Lung (tissue), 16 donors: Measurements from ENCODE around the gene WDR86. TPM values are rescaled to one million over a fixed set of nuclear protein-coding genes. Genes with fewer than 3 reads are reported as not detected.

Source experiments
- ATAC-seq: fragments of 200-7000 bp; cut with Tn5 transposase; one replicate; pipeline ENCODE4 v1.9.1; 2020; ENCODE audit warnings: moderate number of reproducible peaks; ENCODE audit not compliant: insufficient read depth, low FRiP score
- DNase-seq, 3 donors: peaks; one replicate each; pipeline ENCODE4 v3.0.0-alpha.2; 2013 to 2017
- H3K27ac ChIP-seq, 2 donors: one replicate each; pipeline ENCODE4 v1.5.1; 2013; ENCODE audit warnings: mild to moderate bottlenecking in 2 of 2, moderate library complexity in 2 of 2, control low read depth in 1 of 2, inconsistent platforms in 1 of 2, low read depth in 1 of 2, low read length in 1 of 2
- H3K27me3 ChIP-seq, 3 donors: one replicate each; pipeline ENCODE4 v1.5.1; 2013; ENCODE audit warnings: low read length in 2 of 3; ENCODE audit not compliant: control insufficient read depth in 3 of 3, insufficient read depth in 3 of 3
- H3K36me3 ChIP-seq, 4 donors: one replicate each; pipeline ENCODE4 v1.5.1; 2013; ENCODE audit warnings: low read length in 4 of 4, mild to moderate bottlenecking in 1 of 4, moderate library complexity in 1 of 4; ENCODE audit not compliant: control insufficient read depth in 4 of 4, insufficient read depth in 4 of 4
- H3K4me1 ChIP-seq, 5 donors: one replicate each; pipeline ENCODE4 v1.5.1; 2013; ENCODE audit warnings: low read length in 5 of 5, mild to moderate bottlenecking in 2 of 5, moderate library complexity in 1 of 5; ENCODE audit not compliant: control insufficient read depth in 5 of 5, insufficient read depth in 5 of 5
- H3K4me3 ChIP-seq: one replicate; pipeline ENCODE4 v1.5.1; 2013; ENCODE audit warnings: mild to moderate bottlenecking, control low read depth, moderate library complexity
- H3K9ac ChIP-seq, 2 donors: one replicate each; pipeline ENCODE4 v1.5.1; 2013; ENCODE audit warnings: low read length in 2 of 2, control low read depth in 1 of 2; ENCODE audit not compliant: insufficient read depth in 1 of 2
- H3K9me3 ChIP-seq, 4 donors: one replicate each; pipeline ENCODE4 v1.5.1; 2013; ENCODE audit warnings: low read length in 3 of 4, mild to moderate bottlenecking in 1 of 4, moderate library complexity in 1 of 4; ENCODE audit not compliant: control insufficient read depth in 4 of 4, insufficient read depth in 3 of 4
- WGBS, 2 donors: extraction: QIAGEN DNeasy Blood & Tissue Kit; methylation state at CpG; one replicate each; pipeline ENCODE4 v1.1.7; 2013; 5-methylcytosine and 5-hydroxymethylcytosine counted together
- long read RNA-seq, 5 donors: transcript quantifications; one replicate each; lab custom pipeline, GENCODE V29; 2026
- polyA plus RNA-seq, 2 donors: library from polyadenylated mRNA; stranded (reverse); fragments of 200-250 nt; gene quantifications; one replicate each; pipeline ENCODE4 v1.2.1, GENCODE V29; 2013
- total RNA-seq, 2 donors: library from RNA; depleted of rRNA in 1 of 2; stranded (reverse); fragments of >200 nt in 1 of 2; gene quantifications; one replicate each; pipeline ENCODE4 v1.2.1, GENCODE V29; 2014 to 2021
- TF ChIP-seq, protein P1 (sequence below): IDR thresholded peaks from 2 replicates; pipeline ENCODE4 v1.5.1; 2012; ENCODE audit warnings: mild to moderate bottlenecking; ENCODE audit errors: control extremely low read depth, extremely low read depth
- donor health status: control.
- donor health status: control.
- donor health status: Bipolar disorder and iron deficiency.
- donor health status: healthy.
- donor health status: DM: yes; HTN: yes; CAD: no.

Gene WDR86, protein sequence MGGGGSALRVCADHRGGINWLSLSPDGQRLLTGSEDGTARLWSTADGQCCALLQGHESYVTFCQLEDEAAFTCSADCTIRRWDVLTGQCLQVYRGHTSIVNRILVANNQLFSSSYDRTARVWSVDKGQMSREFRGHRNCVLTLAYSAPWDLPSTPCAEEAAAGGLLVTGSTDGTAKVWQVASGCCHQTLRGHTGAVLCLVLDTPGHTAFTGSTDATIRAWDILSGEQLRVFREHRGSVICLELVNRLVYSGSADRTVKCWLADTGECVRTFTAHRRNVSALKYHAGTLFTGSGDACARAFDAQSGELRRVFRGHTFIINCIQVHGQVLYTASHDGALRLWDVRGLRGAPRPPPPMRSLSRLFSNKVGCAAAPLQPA
- total RNA-seq (10 to 100 TPM in 1 of 2 donors, 1 to 10 TPM in 1; 2.9 to 19.7 TPM), polyA plus RNA-seq (1 to 10 TPM in 1 of 2 donors, under 1 TPM in 1; 0.81 to 1.9 TPM)
- long read RNA-seq, donor 1, partial matches to known transcripts: 11 of 12 reads
- long read RNA-seq, donor 1, other reads (novel, unspliced or antisense): 0 of 12 reads
- long read RNA-seq, donor 2, partial matches to known transcripts: 0 of 3 reads
- long read RNA-seq, donor 2, other reads (novel, unspliced or antisense): 0 of 3 reads
- long read RNA-seq, donor 3, partial matches to known transcripts: 5 of 9 reads
- long read RNA-seq, donor 3, other reads (novel, unspliced or antisense): 0 of 9 reads
- long read RNA-seq, donor 4: 0 reads
- long read RNA-seq, donor 5, partial matches to known transcripts: 0 of 5 reads
- long read RNA-seq, donor 5, other reads (novel, unspliced or antisense): 0 of 5 reads

DNA sequence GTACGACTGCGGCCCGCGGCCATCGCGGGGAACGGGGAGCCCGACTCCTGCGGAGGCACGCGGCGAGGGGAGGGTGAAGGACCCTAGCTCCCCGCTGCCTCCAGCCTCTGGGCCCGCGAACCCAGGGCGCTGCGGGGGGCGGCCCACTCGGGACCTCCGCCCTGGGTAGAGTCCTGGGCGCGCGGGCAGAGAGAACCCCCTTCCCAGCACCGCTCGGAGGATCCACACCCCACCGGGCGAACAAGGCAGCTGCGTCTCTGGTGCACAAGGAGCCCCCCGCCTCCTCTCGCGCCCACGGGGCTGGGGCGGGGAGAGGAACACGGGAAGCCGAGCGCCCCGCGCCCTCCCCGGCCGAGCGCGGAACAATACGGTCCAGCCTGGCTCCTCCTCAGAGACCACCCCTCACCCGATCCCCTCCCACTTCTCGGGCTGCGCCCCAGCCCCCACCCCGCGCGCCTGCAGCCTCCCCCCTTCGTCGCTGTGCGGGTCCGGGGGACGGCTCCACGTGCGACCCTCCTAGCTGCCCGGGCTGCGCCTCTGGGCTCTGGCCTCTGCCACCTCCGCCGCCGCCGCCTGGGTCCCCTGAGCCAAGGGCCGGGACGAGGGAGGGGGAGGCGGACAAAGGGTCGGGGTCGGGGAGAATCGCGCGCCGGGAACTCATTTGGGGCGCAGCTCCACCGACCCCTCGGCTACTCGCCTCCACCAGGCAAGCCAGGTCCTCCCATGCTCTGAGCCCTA, at the start of gene WDR86:
TSS of gene WDR86 (minus strand) at position 372 of the 738 bp plus-strand sequence. CDS start 449 bp downstream, outside the sequence.
- H3K4me1 ChIP-seq: peaks cover 0 to 18% (median 2%) of the 10 kb centered on the region in 5 donors
- WGBS, 2 donors: 1 to 2% methylated on average over 55 to 75 of the region's 75 CpGs
- H3K4me3 ChIP-seq: no peak within 1 kb of the TSS
- DNase-seq (peak; percentile 85 to 90 (median 88)), ATAC-seq (no peak)
- no peak within 1 kb of the TSS for H3K27ac ChIP-seq
- H3K36me3 ChIP-seq: no peaks in the 10 kb centered on the region
- peak within 1 kb of the TSS in 1 of 2 donors; percentile 59 for H3K9ac ChIP-seq
- peaks cover 0 to 5% (median 0%) of the 10 kb centered on the region in 3 donors for H3K27me3 ChIP-seq
- peaks cover 0 to 2% (median 0%) of the 10 kb centered on the region in 4 donors for H3K9me3 ChIP-seq
- TF ChIP-seq, protein P1, sequence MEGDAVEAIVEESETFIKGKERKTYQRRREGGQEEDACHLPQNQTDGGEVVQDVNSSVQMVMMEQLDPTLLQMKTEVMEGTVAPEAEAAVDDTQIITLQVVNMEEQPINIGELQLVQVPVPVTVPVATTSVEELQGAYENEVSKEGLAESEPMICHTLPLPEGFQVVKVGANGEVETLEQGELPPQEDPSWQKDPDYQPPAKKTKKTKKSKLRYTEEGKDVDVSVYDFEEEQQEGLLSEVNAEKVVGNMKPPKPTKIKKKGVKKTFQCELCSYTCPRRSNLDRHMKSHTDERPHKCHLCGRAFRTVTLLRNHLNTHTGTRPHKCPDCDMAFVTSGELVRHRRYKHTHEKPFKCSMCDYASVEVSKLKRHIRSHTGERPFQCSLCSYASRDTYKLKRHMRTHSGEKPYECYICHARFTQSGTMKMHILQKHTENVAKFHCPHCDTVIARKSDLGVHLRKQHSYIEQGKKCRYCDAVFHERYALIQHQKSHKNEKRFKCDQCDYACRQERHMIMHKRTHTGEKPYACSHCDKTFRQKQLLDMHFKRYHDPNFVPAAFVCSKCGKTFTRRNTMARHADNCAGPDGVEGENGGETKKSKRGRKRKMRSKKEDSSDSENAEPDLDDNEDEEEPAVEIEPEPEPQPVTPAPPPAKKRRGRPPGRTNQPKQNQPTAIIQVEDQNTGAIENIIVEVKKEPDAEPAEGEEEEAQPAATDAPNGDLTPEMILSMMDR: no peak

DNA sequence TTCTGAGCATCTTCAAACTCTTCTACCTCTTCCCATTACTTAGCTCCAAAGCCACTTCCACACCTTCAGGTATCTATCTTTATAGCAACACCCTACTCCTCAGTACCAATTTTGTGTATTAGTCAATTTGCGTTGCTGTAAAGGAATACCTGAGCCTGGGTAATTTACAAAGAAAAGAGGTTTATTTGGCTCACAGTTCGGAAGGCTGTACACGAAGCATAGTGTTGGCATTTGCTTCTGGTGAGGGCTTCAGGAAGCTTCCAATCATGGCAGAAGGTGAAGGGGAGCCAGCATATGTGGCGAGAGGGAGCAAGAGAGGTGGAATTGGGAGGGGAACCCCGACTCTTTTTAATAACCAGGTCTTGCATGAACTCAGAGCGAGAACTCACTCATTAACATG, 47.7 kb upstream of the WDR86 start:
- Histone ChIP-seq H3K9me3 (peaks cover 0 to 5% (median 0%) of the 10 kb centered on the region in 4 donors), H3K27ac (no peak overlapping the region), H3K9ac (no peak overlapping the region), H3K4me1 (peaks cover 0 to 17% (median 13%) of the 10 kb centered on the region in 5 donors), H3K36me3 (no peaks in the 10 kb centered on the region), H3K4me3 (no peak overlapping the region), H3K27me3 (no peaks in the 10 kb centered on the region)
- 95 to 97% methylated on average over 6 of the region's 6 CpGs for WGBS, 2 donors
- ATAC-seq: no peak
- no peak for DNase-seq
- TF ChIP-seq, protein P1: no peak

DNA sequence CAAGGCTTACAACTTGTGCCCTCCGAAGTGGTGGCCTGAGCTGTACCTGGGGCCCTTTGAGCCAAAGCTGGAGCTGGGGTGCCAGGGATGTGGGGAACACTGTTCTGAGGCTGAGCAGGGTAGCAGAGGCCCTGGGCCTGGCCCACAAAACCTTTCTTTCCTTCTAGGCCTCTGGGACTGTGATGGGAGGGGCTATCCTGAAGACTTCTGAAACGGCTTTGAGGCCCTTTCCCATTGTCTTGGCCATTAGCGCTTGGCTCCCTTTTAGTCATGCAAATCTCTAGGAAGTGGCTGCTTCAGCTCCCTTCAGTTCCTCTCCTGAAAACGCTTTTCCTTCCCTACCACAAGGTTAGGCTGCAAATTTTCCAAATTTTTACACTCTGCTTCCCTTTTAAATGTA, 46.9 kb upstream of the WDR86 start:
- ATAC-seq: no peak
- TF ChIP-seq, protein P1: no peak
- 66 to 76% methylated on average over 4 of the region's 4 CpGs for WGBS, 2 donors

More for the DNA sequence above, 46.9 kb upstream of the WDR86 start:
- no peak overlapping the region for H3K27ac ChIP-seq
- no peaks in the 10 kb centered on the region for H3K9me3 ChIP-seq
- H3K36me3 ChIP-seq: no peaks in the 10 kb centered on the region
- H3K9ac ChIP-seq: no peak overlapping the region
- H3K4me3 ChIP-seq: no peak overlapping the region
- H3K27me3 ChIP-seq: peaks cover 0 to under 1% (median 0%) of the 10 kb centered on the region in 3 donors
- H3K4me1 ChIP-seq: peaks cover 0 to 17% (median 13%) of the 10 kb centered on the region in 5 donors
- DNase-seq: no peak
